ENCODE results near the gene JAK1. TPM values are rescaled to one million over a fixed set of nuclear protein-coding genes. Genes with fewer than 3 reads are reported as not detected.

JAK1 gene
- total RNA-seq, 4 donors from 2014 or later, result 59.7 to 92.7 (median 64.1) TPM

DNA sequence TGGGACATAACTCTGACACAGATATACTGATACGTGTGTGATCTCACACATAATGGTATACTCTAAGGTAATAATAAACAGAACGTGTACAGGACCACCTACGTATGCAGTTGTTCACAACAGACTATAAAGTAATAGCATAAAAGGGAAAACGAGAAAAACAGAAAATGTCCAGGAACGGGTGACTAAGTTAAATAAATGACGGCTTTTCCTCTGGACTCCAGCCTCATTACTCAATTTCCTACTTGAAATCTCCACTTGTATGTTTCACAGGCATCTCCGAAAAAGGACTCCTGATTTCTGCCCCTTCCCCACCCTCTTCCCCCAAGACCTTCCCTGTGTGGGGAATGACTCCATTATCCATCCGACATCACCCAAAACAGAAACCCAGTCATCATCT lies 95.1 kb downstream of the JAK1 start:
- intact Hi-C loops (cut with DNase I), result no loop called here
- TF ChIP-seq, protein P1, sequence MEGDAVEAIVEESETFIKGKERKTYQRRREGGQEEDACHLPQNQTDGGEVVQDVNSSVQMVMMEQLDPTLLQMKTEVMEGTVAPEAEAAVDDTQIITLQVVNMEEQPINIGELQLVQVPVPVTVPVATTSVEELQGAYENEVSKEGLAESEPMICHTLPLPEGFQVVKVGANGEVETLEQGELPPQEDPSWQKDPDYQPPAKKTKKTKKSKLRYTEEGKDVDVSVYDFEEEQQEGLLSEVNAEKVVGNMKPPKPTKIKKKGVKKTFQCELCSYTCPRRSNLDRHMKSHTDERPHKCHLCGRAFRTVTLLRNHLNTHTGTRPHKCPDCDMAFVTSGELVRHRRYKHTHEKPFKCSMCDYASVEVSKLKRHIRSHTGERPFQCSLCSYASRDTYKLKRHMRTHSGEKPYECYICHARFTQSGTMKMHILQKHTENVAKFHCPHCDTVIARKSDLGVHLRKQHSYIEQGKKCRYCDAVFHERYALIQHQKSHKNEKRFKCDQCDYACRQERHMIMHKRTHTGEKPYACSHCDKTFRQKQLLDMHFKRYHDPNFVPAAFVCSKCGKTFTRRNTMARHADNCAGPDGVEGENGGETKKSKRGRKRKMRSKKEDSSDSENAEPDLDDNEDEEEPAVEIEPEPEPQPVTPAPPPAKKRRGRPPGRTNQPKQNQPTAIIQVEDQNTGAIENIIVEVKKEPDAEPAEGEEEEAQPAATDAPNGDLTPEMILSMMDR (IDR thresholded peaks at IDR 0.05), result no peak
- no peak for TF ChIP-seq POLR2A (IDR thresholded peaks at IDR 0.05)
- Histone ChIP-seq H3K36me3 (peaks cover 9 to 97% (median 19%) of the 10 kb centered on the region in 3 donors), H3K27ac (no peak overlapping the region), H3K4me3 (no peak overlapping the region), H3K27me3 (no peaks in the 10 kb centered on the region), H3K4me1 (no peaks in the 10 kb centered on the region), H3K9me3 (no peaks in the 10 kb centered on the region)
- DNase-seq, result no peak
- WGBS, 2 donors, result 87 to 91% methylated on average over 8 of the region's 8 CpGs

DNA sequence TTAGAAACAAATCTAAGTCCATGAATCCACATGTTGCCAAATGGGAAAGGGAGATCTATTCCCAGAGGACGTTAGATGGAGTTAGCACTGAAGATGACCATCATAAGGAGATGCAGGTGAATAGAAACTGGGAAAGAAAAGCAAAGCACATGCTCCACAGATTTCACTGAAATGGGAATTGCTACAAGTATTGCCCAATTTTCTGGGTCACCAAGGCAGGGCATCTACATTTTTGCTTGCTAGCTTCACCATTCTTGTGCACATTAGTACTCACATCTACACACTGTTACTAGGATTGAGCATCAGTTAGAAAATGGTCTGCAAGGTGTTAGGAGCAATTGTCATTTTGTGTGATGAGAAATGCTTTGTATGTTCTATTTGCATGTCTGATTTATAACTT lies 99.1 kb downstream of the JAK1 start:
- H3K36me3 ChIP-seq, result peaks cover 0 to 96% (median 14%) of the 10 kb centered on the region in 3 donors
- H3K4me3 ChIP-seq, result no peak overlapping the region
- TF ChIP-seq POLR2A (IDR thresholded peaks at IDR 0.05), result no peak
- TF ChIP-seq, protein P1 (IDR thresholded peaks at IDR 0.05), result no peak
- peaks cover 0 to 8% (median 5%) of the 10 kb centered on the region in 3 donors for H3K4me1 ChIP-seq
- no peaks in the 10 kb centered on the region for H3K27me3 ChIP-seq
- H3K9me3 ChIP-seq, result no peaks in the 10 kb centered on the region
- WGBS, 2 donors, result 75 to 84% methylated on average over 1 of the region's 1 CpG
- intact Hi-C loops (cut with DNase I), result no loop called here
- H3K27ac ChIP-seq, result no peak overlapping the region
- no peak for DNase-seq

DNA sequence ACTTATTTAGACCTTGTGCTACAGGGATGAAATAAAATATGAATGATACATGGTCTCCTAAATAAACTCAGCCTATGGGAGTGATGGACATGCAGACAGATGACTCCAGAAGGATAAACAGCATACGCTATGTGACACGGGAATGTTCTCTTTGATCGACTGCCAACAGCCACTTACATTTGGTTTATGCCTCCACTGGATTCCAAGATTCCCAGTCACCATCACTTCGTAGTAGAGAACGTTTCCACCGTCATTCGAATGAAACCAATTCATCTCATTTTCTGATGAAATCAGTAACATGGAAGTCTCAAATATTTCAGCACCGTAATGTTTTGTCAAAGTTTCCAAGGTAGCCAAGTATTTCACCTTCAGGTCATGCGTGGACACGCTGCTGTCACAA lies 99.7 kb downstream of the JAK1 start:
- WGBS, 2 donors, result 85 to 89% methylated on average over 10 of the region's 10 CpGs
- intact Hi-C loops (cut with DNase I), result no loop called here
- Histone ChIP-seq H3K27ac (no peak overlapping the region), H3K4me1 (peaks cover 0 to 8% (median 5%) of the 10 kb centered on the region in 3 donors), H3K36me3 (peaks cover 0 to 96% (median 9%) of the 10 kb centered on the region in 3 donors), H3K4me3 (no peak overlapping the region), H3K27me3 (no peaks in the 10 kb centered on the region), H3K9me3 (no peaks in the 10 kb centered on the region)
- TF ChIP-seq POLR2A (IDR thresholded peaks at IDR 0.05), result no peak
- TF ChIP-seq, protein P1 (IDR thresholded peaks at IDR 0.05), result no peak
- DNase-seq, result no peak

DNA sequence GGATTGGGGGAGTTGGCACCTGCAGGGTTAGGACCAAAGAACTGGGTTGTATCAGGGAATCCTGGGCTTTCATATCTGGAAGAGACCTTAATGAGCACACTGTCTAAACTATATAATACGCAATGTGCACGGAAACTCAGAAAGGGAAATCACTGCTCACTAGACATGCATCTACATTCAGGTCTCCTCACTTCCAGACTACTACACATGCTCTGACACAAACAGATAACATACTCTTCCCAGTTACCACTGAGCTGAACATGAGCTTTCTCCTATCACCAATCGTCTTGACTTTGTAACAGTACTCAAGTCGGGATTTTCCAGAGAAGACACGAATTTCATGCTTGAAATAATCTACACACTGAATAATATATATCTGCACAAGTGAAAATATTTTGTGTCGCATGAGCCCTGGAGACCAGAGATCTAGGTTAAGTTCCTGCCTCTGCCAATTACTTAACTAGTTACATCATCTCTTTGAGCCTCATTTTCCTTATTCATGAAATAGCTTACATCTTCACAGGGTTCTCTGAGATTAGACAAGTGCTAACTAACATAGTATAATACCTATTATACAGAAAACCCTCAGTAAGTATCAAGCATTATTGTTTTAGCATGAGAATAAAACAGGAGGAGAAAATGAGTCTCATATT lies 101.1 kb downstream of the JAK1 start:
- no peaks in the 10 kb centered on the region for H3K9me3 ChIP-seq
- H3K27ac ChIP-seq, result peak overlapping the region in 3 of 4 donors; percentile 24 to 57 (median 34)
- intact Hi-C loops (cut with DNase I), result no loop called here
- H3K27me3 ChIP-seq, result no peaks in the 10 kb centered on the region
- H3K4me3 ChIP-seq, result no peak overlapping the region
- peaks cover 0 to 8% (median 5%) of the 10 kb centered on the region in 3 donors for H3K4me1 ChIP-seq
- H3K36me3 ChIP-seq, result peaks cover 0 to 96% (median 6%) of the 10 kb centered on the region in 3 donors
- DNase-seq, result no peak
- TF ChIP-seq, protein P1 (IDR thresholded peaks at IDR 0.05), result no peak
- no peak for TF ChIP-seq POLR2A (IDR thresholded peaks at IDR 0.05)
- WGBS, 2 donors, result 78 to 94% methylated on average over 6 of the region's 6 CpGs

DNA sequence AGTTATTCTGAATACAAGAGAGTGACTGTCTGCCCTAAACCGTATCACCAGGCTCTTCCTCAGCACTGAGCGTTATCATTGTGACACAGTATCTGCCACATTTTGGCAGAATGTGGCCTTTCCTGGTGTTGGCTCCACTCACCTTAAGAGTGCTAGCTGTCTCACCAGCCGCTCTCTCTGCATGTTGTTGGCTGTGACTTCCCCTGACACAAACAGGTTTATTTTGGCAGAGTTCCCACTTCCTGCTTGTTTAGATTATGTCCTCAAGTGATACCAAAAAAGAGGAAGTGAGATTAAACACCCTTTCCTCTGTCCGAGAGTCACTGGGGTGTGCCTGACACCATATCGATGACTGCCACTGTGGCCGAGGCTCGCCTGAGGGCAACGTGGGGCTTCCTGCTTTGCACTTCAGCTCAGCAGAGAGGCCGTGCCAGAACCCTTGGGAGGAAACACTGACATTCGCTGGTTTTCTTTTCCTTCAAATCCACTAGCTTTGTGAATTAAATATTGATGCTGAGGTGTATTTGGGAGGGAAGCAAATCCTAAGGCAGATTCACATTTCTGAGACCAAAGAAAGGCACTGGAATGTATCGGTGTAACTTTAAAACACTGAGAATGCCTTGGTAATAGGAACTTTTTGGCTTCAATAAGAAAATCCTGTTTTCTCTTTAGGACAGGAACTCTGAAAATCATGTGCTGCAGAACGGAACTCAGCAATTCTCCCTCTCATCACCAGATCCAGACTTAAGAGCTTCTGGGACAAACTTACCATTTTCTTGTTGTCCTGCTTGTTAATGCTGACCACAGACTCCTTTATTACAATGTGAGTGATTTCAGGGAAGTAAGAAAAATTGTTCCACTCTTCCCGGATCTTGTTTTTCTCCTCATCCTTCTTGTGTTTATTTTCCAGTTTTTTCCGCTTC lies 102.1 kb downstream of the JAK1 start:
- WGBS, 2 donors, result 65 to 68% methylated on average over 9 to 12 of the region's 14 CpGs
- peaks cover 0 to 96% (median 6%) of the 10 kb centered on the region in 3 donors for H3K36me3 ChIP-seq
- peak overlapping the region; percentile 19 to 76 (median 40) for H3K27ac ChIP-seq
- no peak for TF ChIP-seq POLR2A (IDR thresholded peaks at IDR 0.05)
- TF ChIP-seq, protein P1 (IDR thresholded peaks at IDR 0.05), result no peak
- DNase-seq, result peak; percentile 52
- H3K4me1 ChIP-seq, result peaks cover 0 to 8% (median 5%) of the 10 kb centered on the region in 3 donors
- H3K4me3 ChIP-seq, result no peak overlapping the region
- intact Hi-C loops (cut with DNase I), result no loop called here
- no peaks in the 10 kb centered on the region for H3K27me3 ChIP-seq
- H3K9me3 ChIP-seq, result no peaks in the 10 kb centered on the region
